IPS-NIHi7 (cell line): ENCODE results near the gene NKAIN2.

Experiments used
- DNase-seq: peaks from one replicate; pipeline ENCODE4 v3.0.0; 2012; ENCODE audit warnings: mixed read lengths; ENCODE audit errors: extremely low spot score

Gene NKAIN2

DNA sequence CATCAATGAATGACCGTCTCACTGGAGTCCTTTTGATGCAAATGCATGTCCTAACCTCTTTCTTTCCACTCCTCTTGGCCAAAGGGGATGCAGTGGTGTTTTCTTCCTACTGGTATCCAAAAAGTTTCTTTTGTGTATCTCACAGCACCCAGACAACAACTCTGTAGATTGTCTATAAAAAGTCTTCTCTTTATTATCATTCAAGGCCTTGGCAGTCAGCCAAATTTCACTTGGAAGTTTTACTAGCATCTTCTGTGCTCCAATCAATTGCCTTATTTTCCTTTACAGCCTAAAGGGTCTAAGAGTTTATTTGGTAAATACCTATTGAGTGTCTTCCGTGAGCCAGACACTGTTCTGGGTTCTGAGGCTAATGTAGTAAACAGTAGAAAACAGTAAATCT is 1008.4 kb downstream of the NKAIN2 start:
- no peak for DNase-seq

DNA sequence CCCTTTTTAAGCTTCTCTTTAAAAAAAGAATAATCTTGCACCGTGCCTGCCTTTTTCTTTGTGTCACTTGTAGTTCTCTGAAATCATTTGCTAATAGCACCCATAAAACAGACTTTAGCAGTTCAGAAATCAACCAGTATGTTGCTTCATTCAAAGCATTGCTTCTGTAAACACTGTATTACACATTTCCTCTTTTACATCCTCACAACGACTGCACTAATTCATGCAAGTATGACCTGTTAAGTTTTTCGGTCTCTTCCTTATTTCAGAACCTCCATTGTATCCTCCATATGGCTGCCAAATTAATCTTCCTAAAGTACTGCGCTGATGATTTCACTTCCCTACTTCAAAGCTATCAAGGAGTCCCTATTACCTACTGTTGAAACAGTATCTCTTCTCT is 1015.7 kb downstream of the NKAIN2 start:
- DNase-seq = no peak

DNA sequence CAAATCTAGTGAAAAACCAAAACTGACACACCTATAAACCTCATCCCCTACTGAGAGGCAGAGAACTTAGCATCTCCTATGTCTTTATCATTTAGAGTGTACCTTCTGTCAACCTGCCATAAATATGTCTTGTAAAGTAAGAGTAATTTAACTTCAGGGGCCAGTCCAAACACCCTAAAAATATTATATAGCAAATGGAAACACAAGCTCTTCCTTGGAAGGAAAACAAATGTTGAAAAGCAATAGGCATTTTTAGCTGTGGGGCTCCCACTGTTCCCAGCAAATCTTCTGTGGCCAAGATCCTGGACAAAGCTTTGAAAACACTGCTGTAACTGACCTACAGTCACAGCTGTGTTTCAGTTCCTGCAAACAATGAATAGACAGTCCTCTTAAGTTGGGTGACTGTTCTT is 1018.5 kb downstream of the NKAIN2 start:
- DNase-seq = no peak

DNA sequence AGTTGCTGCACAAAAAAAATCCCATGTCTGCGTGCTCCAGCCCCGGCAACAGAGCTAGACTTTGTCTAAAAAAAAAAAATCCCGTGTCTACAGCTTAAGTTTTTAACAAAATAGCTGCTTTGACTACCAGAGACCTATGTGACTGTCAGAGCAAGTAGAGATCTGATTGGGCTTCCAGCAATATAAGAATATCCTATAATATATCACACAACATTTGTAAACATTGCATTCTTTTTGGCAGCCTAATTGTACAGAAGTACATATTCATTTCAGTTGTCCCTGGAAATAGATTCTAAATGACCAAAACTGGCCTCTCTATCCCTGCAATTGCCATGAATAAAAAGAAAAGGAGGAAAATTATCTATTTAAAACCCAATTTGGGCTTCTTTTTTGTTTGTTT is 1019.1 kb downstream of the NKAIN2 start:
- no peak for DNase-seq

DNA sequence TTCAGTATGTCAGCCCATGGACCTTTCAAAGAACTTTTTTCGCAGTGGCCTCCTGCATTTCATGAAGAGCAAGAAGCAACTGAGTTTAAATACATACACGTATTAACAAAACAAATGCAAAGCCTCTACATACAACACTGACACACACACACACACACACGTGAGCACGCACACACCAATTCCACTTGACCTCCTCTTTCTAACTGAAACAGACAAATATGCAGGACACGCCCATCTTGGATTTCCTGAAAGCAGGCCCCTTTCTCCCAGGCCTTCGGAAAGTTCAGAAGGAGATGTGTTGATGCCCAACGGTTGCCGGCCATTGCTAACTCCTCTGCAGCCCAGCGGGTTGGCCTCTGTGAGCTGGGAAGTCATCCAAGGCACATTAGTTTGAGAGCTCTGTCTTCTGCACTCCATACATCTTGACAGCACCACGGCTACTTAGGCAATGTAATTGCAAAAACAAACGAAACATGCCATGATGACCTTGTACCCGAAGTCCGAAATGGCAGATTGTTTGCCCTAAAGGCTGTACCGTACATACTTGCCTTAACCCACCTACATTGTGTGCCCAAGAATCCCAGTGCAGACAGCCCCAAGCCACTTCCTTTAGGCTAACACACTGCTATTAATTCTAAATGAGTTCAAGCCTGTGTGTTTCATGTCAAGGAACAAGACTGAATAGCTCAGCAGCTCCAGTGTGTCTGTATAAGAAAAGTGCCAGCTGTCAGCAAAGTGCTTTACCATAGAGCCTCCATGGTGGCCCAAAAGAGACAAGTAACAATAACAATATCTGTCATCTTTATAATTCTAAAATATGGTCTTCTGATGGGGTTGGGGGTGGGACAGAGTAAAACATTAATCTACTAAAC is 1019.8 kb downstream of the NKAIN2 start:
- no peak for DNase-seq

DNA sequence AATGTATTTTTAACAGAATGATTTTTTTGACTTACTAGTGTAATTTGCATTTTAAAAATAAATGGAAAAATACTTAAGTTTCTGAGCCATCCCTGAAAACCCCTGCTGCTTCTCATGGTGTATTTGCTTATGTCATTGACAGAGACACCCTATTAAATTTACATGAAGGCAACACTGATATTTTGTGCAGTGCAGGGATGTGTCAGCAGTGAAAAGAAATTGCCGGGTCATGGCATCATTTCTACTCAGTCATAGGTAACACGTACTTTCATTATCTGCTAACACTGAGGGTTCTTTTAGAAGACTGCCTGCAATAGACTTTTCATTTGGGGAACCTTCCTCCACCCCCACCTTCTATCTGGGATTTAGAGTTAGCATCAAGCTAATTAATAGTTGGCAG is 1021.9 kb downstream of the NKAIN2 start:
- DNase-seq = no peak

DNA sequence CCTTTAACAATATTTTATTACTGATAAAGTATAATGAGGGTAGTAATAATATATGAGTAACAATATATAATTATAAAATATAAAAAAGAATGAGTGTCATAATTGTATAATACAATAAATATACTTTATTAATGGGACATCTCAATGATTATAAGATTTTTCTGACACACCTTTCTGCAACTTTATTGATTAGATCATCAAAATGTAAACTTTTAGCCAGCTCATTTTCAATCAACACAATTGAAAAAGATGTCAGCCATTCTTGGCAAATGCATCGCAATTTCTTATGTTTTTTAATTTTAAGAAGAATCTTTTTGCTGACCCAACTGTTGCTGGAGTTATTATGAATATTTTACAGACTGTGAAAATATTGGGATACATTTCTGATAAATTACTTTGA is 1026.2 kb downstream of the NKAIN2 start:
- no peak for DNase-seq

DNA sequence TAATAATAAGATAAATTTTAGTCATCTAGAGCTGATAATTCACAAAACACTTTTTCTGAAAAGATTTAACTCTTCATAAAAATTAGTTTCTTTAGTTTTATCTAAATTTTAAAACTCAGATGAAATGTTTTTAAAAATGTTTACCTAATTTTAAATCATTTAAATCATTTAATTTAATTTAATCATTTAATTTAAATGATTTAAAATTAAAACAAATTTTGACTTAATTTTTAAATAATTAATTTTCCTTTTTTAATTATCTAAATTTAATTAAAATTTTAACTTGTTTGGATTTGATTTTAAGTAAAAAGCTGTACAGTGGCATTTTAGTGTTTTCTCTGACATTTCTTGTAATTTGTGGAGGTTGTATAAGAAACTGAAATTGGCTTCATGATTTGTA is 1026.8 kb downstream of the NKAIN2 start:
- no peak for DNase-seq

DNA sequence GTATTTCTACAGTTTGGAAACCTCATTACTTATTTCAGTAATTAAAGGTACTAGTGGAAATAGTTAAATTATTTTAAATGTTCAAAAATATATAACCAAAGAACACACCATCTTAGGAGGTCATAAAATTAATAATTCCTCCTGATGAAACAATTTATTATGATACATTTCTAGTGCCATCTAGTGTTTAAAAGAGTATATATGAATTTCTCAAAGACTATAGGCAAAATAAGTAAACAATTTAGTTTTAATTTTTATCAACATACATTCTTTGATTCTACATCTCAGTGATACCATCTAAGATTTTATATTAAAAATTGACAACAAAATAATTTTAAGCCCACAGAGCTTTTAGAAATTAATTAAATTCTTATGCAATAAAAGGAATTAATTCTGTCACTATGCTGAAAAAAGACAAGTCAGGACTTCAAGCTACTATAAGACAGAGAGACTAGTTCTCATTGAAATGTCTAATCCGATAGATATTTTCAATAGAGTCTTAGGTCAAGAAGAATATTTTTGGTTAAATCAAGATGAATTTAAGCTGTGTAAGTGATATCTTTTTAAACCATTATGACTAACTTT is 1050.8 kb downstream of the NKAIN2 start:
- no peak for DNase-seq

DNA sequence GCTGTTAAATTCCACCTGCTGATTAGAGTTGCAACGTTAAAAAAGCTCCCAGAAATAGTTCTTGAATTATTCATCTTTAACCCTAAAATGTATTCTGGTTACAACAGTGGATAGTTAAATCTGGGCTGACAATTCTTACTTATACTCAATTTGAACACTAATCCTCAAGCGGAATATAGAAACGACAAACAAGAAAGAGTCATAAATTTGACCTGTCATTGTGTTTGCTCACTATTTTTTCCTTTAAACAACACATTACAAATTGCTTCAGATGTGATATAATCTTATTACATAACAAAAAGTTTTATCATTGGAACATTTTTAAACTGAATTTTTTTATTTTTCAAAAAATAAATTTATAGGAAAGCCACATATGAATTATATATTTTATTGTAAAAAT is 1054.1 kb downstream of the NKAIN2 start:
- DNase-seq = no peak

DNA sequence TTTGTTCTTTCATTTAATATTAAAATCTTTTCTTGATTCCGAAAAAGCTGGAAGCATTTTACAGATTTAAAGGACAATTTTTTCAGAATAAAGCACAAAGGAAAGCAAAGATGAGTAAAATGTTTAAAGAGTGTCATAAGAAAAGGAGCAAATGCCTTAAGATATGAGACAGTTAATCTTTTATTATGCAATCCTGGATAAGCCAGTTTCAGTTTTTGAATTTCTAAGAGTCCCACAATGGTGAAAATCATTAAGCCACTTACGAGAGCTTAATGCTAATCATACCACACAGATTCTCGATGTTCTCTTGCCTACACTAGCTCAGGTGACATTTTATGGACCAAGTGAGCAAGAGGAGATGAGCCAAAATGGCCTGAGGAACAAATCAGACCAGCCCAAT is 1054.9 kb downstream of the NKAIN2 start:
- no peak for DNase-seq

DNA sequence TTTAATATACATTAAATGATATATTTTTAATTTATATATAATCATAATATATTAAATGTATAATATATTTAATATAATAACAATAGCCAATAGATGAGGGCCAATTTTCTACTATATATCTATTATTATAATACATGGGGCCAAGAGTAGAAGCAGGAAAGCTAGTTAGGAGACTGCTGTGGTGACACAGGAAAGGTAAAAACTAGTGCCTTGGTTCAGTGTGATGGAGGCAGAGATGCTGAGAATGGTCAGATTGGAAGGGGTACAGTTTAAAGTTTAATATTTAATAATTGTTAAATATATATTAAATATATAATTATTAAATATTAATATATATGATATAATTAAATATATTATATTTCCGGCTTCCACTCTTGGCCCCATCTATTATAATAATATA is 1055.7 kb downstream of the NKAIN2 start:
- no peak for DNase-seq

DNA sequence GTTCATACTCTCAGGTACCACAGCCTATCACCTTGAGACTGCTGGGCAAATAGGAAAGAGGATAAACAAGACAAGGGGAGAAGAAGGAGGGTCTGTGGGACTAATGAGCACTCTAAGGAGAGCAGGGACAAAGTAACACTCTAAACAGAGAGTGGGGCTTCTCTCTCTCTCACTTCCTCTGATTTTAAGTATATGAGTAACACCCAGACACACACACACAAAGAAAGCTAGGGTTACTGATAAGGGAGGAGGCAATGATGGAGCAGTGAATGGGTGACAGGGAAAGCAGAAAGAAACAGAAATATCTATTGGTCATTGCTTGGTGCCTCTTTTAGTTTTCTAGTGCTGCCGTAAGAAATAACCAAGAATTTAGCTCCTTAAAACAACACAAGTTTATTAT is 1062.4 kb downstream of the NKAIN2 start:
- no peak for DNase-seq

DNA sequence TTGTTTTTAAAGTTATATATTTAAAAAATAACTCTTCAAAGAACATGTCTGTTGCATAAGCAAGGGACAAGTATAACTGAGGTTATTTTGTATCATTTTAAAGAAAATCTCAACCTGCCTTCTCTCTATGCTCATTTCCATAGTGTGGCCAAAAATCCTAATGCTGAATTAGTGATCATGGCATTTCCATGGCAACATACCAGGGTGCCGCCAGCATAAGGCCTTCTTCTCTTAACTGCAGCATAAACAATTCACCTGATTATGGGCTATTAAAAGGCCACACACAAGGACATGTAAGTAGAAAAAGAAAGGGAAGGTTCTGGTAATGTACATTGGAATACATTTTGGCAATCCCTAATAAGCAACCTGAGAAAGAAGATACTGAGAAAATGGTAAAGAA is 1063.5 kb downstream of the NKAIN2 start:
- DNase-seq = no peak

DNA sequence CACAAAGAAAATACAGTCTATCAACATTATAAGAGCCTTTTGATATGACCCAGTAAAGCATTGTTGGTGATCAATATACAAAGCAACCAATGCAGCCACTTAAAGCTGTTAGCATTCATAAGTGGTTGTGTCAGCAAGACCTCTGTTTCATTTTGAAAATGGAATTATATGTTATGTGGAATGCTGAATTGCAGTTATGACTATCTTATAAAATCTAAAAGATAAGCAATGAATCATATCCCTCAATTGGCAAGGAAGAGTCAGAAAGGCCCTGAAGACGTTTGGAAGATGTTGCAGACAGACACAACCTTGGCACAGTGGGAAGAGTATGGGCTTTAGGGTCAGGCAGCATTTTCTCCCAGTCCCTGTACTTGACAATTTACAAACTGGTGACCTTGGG is 1064.8 kb downstream of the NKAIN2 start:
- no peak for DNase-seq

DNA sequence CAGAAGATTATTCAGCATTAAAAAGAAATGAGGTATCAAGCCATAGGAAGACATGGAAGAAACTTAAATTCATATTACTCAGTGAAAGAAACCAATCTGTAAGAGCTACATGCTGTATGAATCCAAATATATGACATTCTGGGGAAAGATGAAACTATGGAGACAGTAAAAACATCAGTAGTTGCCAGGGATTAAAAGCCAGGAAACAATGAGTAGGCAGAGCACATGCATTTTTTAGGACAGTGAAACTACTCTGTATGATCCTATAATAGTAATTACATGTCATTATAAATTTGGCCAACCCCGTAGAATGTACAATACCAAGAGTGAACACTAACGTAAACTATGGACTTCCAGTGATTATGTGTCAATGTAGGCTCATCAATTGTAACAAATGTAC is 1065.8 kb downstream of the NKAIN2 start:
- DNase-seq = no peak

DNA sequence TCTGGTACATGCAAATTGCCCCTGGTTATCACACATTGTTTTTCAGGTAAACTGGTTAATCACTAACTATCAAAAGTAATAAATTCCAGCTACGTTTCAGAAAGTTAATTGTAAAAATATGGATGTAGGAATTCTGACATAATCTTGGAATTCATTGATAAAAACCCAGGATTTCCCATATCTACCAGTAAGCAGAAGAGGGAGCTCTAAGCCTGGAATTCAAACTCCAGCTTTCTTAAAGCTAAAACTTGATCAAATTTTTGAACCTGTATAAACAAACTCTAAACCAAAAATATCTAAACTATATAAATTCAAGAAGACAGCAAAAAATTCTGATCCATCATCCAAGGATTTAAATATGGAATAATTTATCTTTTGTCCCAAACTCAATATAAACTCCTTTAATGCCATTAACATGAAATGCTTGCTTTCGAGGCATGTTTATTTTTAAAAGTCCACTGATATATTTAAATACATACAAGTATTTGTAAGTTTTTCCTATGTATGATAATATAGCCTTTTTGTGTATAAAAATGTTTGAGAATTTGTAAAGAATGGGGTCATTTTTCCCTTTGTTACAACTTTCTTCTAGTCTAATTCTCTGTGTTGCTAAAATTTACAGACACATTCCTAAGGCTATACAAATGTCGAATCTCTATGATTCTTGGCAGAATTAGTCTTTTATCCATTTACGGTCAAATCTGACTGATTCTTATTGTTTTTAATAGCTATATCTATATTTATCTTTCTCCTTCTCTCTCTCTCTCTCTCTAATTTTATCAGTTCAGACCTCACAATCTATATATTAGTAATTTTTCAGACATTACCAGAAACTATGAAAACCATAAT is 1067.2 kb downstream of the NKAIN2 start:
- no peak for DNase-seq

DNA sequence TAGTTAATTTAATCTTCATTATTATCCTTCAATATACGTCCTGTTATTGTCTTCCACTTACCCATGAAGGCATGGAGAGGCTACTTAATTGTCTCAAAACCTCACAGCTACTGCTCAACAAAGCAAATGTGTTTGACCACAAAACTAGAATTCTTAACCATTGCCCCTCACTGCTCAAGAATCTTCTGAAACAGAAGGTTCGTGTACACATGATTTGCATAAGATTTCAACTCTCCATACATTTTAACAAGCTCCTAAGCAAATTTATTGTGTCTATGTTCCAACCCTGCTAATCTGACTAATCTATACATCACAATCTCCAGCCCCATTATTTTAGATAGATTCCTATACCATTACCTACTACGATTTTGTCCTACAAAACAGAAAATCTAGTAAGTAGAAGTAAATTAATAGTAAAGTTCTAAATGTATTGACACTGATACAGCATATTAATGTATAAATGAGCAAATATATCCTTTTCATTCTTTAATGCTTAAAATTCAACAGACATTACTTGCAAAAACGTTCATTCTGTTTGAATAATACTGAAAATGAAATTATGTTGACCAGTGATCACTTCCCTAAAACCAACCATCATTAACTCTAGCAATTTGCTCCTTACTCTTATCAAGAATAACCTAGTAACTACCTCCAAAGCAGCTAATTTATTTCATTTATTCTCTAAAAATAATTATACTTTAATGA is 1068.8 kb downstream of the NKAIN2 start:
- no peak for DNase-seq

DNA sequence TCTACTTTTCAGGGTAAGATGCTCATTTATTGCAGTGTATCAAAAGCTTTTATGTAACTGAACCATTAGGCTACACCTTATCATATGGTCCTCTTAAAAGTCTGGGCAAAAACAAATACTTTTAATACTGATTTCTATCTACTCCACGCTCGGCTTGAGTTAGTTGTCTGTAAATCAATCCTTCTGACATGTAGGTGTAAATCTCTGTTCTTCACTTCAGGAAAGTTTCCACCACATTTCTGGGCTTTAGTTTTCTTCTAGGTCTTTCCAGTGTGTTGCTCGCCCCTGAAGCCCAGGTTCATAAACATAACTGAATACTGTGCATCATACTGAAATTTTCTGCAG is 1069.4 kb downstream of the NKAIN2 start:
- DNase-seq = no peak
